ENCODE measurements around the gene AGAP1.

GRCh38 chr2:235725841-235726240 is 232.0 kb downstream of the AGAP1 start:
- no peak for TF ChIP-seq RARB (CRISPR knock-in tag; IDR thresholded peaks at IDR 0.05)
- TF ChIP-seq MAX (IDR thresholded peaks at IDR 0.05) = no peak
- TF ChIP-seq MAZ (IDR thresholded peaks at IDR 0.05; ENCODE audit: borderline replicate concordance, low read depth, low read length) = no peak
- no peak for TF ChIP-seq NR3C1 (IDR thresholded peaks at IDR 0.05)
- no peak for TF ChIP-seq CEBPB (IDR thresholded peaks at IDR 0.05)

All from A549 (cell line).